AG04450 (cell line): ENCODE measurements around the gene OR2H1. TPM values are rescaled to one million over a fixed set of nuclear protein-coding genes. Genes with fewer than 3 reads are reported as not detected.

Experiments
- CTCF ChIA-PET: fragments of 300-600, 350-600 bp; formaldehyde crosslinking; extraction: SDS; loops from one replicate; lab custom pipeline; 2022; ENCODE audit warnings: antibody characterized with exemption, inconsistent platforms; lab: Charles Lee
- POLR2A ChIA-PET: fragments of 350-600 bp; formaldehyde crosslinking; extraction: SDS; loops from one replicate; lab custom pipeline; 2021; ENCODE audit warnings: antibody characterized with exemption, inconsistent platforms; lab: Yijun Ruan, JAX
- DNase-seq: peaks from one replicate; pipeline ENCODE4 v3.0.0-alpha.2; 2011; ENCODE audit warnings: low read depth, low spot score
- H3K27ac ChIP-seq: one replicate; pipeline ENCODE4 v1.5.1; 2012; ENCODE audit warnings: low read depth, low read length, control low read depth
- H3K27me3 ChIP-seq: one replicate; pipeline ENCODE4 v1.6.0; 2012; ENCODE audit warnings: low read length; ENCODE audit not compliant: control insufficient read depth, insufficient read depth
- H3K4me3 ChIP-seq: 2 replicates; pipeline ENCODE4 v1.5.1; 2011; ENCODE audit warnings: mild to moderate bottlenecking, low read depth, low read length, control low read depth
- H3K9me3 ChIP-seq: 2 replicates; pipeline ENCODE4 v1.5.1; 2012; ENCODE audit warnings: low read length; ENCODE audit not compliant: control insufficient read depth, insufficient read depth
- CTCF ChIP-seq: IDR thresholded peaks from 2 replicates; pipeline ENCODE4 v1.5.1; 2011; ENCODE audit warnings: low read depth, low read length, control low read depth, inconsistent platforms
- polyA plus RNA-seq: library from polyadenylated mRNA; depleted of rRNA; stranded (reverse); fragments of >200 nt; gene quantifications from 2 replicates; pipeline ENCODE4 v1.2.3, GENCODE V29; 2011

The OR2H1 gene
- polyA plus RNA-seq, 1 experiment: not detected

- no peak for TF ChIP-seq CTCF
- POLR2A ChIA-PET: no interaction called here
- DNase-seq: no peak
- H3K4me3 ChIP-seq: no peak within 1 kb of the TSS
- H3K27ac ChIP-seq: no peak within 1 kb of the TSS
- H3K27me3 ChIP-seq: no peaks in the 10 kb centered on the region
- CTCF ChIA-PET: no interaction called here
- 0 out of 2 replicates have a peak, but pooled peaks cover 3% of the 10 kb centered on the region for H3K9me3 ChIP-seq
Measured at GRCh38 chr6:29487660-29488059, 30.7 kb downstream of the OR2H1 start, which contains the start of gene MAS1L. MAS1L (minus strand) TSS chr6:29487956; CDS start chr6:29487902, 54 bp downstream.

GRCh38 chr6:29488874-29489273 is 31.9 kb downstream of the OR2H1 start:
- CTCF ChIA-PET: no interaction called here
- no peak for TF ChIP-seq CTCF
- POLR2A ChIA-PET: no interaction called here
- H3K27me3 ChIP-seq: no peaks in the 10 kb centered on the region
- H3K4me3 ChIP-seq: no peak overlapping the region
- no peak for DNase-seq
- no peak overlapping the region for H3K27ac ChIP-seq
- 0 out of 2 replicates have a peak, but pooled peaks cover 3% of the 10 kb centered on the region for H3K9me3 ChIP-seq

GRCh38 chr6:29489286-29489685 is 32.3 kb downstream of the OR2H1 start:
- no peak overlapping the region for H3K27ac ChIP-seq
- no peak for TF ChIP-seq CTCF
- DNase-seq: no peak
- no peak overlapping the region for H3K4me3 ChIP-seq
- 0 out of 2 replicates have a peak, but pooled peaks cover 3% of the 10 kb centered on the region for H3K9me3 ChIP-seq
- no peaks in the 10 kb centered on the region for H3K27me3 ChIP-seq
- ChIA-PET POLR2A (no interaction called here), CTCF (no interaction called here)

- POLR2A ChIA-PET: no interaction called here
- Histone ChIP-seq H3K9me3 (0 out of 2 replicates have a peak, but pooled peaks cover 3% of the 10 kb centered on the region), H3K27ac (no peak overlapping the region), H3K27me3 (no peaks in the 10 kb centered on the region), H3K4me3 (no peak overlapping the region)
- CTCF ChIA-PET: no interaction called here
- DNase-seq: no peak
- no peak for TF ChIP-seq CTCF
Measured at GRCh38 chr6:29490055-29490454, 33.1 kb downstream of the OR2H1 start.

GRCh38 chr6:29490552-29490951 is 33.6 kb downstream of the OR2H1 start:
- no peak for TF ChIP-seq CTCF
- ChIA-PET CTCF (no interaction called here), POLR2A (no interaction called here)
- DNase-seq: no peak
- Histone ChIP-seq H3K27me3 (no peaks in the 10 kb centered on the region), H3K27ac (no peak overlapping the region), H3K9me3 (0 out of 2 replicates have a peak, but pooled peaks cover 3% of the 10 kb centered on the region), H3K4me3 (no peak overlapping the region)
